GM19099 (cell line): ENCODE data around the gene FREY1.

ENCODE experiments used
- POLR2A ChIP-seq: IDR thresholded peaks from 3 replicates; pipeline ENCODE4 v1.6.1; 2011; ENCODE audit warnings: low read depth; ENCODE audit not compliant: insufficient read length; ENCODE audit errors: extremely low read depth

Gene FREY1

GRCh38 chr11:45877221-45877620 is 29.9 kb downstream of the FREY1 start:
- TF ChIP-seq POLR2A, result no peak

- no peak for TF ChIP-seq POLR2A
Observed at GRCh38 chr11:45876401-45876800, 30.7 kb downstream of the FREY1 start.

GRCh38 chr11:45872651-45873356 is 34.3 kb downstream of the FREY1 start:
- no peak for TF ChIP-seq POLR2A

- no peak for TF ChIP-seq POLR2A
Observed at GRCh38 chr11:45871638-45872037, 35.4 kb downstream of the FREY1 start.

GRCh38 chr11:45870706-45871105 is 36.4 kb downstream of the FREY1 start:
- no peak for TF ChIP-seq POLR2A

- TF ChIP-seq POLR2A, result no peak
Observed at GRCh38 chr11:45869551-45869950, 37.5 kb downstream of the FREY1 start.

- TF ChIP-seq POLR2A, result no peak
Observed at GRCh38 chr11:45864041-45864440, 43.0 kb downstream of the FREY1 start.

GRCh38 chr11:45860764-45861510 is 46.1 kb downstream of the FREY1 start:
- TF ChIP-seq POLR2A, result no peak

- TF ChIP-seq POLR2A, result no peak
Observed at GRCh38 chr11:45860348-45860747, 46.7 kb downstream of the FREY1 start.

GRCh38 chr11:45859661-45860140 is 47.4 kb downstream of the FREY1 start:
- no peak for TF ChIP-seq POLR2A

- TF ChIP-seq POLR2A, result no peak
Observed at GRCh38 chr11:45858751-45859398, 48.2 kb downstream of the FREY1 start.

GRCh38 chr11:45857961-45858474 is 49.1 kb downstream of the FREY1 start:
- no peak for TF ChIP-seq POLR2A
